Liver (tissue), 3 donors: ENCODE data around the gene SPTBN5.

Experiments
- ATF3 ChIP-seq: IDR thresholded peaks from 2 replicates; pipeline ENCODE4 v1.6.1; 2016; ENCODE audit warnings: antibody characterized with exemption
- CTCF ChIP-seq: fragments of 150-350 bp; IDR thresholded peaks from 2 replicates; pipeline ENCODE4 v1.5.1; 2017; ENCODE audit warnings: improper control_type of control experiment, low read depth, low read length; ENCODE audit not compliant: missing input control
- FOXA1 ChIP-seq: IDR thresholded peaks from 2 replicates; pipeline ENCODE4 v1.6.1; 2016; ENCODE audit warnings: antibody characterized with exemption
- FOXA2 ChIP-seq: IDR thresholded peaks from 2 replicates; pipeline ENCODE4 v1.6.1; 2016; ENCODE audit warnings: antibody characterized with exemption
- GABPA ChIP-seq, 2 donors: IDR thresholded peaks in 1 of 2; conservative IDR thresholded peaks in 1 of 2; 2 replicates each; pipeline ENCODE4 v1.6.1; 2016; ENCODE audit warnings: antibody characterized with exemption in 2 of 2, mild to moderate bottlenecking in 1 of 2, moderate library complexity in 1 of 2
- RAD21 ChIP-seq, 2 donors: IDR thresholded peaks; 2 replicates each; pipeline ENCODE4 v1.6.1; 2016; ENCODE audit warnings: antibody characterized with exemption in 2 of 2, mild to moderate bottlenecking in 2 of 2
- REST ChIP-seq: IDR thresholded peaks from 2 replicates; pipeline ENCODE4 v1.6.1; 2016; ENCODE audit warnings: antibody characterized with exemption, mild to moderate bottlenecking
- RXRA ChIP-seq, 2 donors: IDR thresholded peaks; 2 replicates each; pipeline ENCODE4 v1.6.1; 2017 to 2018; ENCODE audit warnings: antibody characterized with exemption in 2 of 2, mild to moderate bottlenecking in 1 of 2
- donor health status: healthy.
- donor health status: healthy.

GRCh38 chr15:41854443-41854842 lies 39.4 kb downstream of the SPTBN5 start:
- no peak for TF ChIP-seq FOXA1
- TF ChIP-seq ATF3 = no peak
- no peak for TF ChIP-seq REST
- TF ChIP-seq RXRA (IDR thresholded peaks at IDR 0.05) = no peak
- TF ChIP-seq RAD21 (IDR thresholded peaks at IDR 0.05) = no peak
- no peak for TF ChIP-seq CTCF
- TF ChIP-seq GABPA (IDR thresholded peaks at IDR 0.05 in 1 of 2, conservative IDR thresholded peaks at IDR 0.05 in 1 of 2) = no peak
- TF ChIP-seq FOXA2 = no peak
